Measurements from ENCODE around the gene IRX6.

The IRX6 gene

DNA sequence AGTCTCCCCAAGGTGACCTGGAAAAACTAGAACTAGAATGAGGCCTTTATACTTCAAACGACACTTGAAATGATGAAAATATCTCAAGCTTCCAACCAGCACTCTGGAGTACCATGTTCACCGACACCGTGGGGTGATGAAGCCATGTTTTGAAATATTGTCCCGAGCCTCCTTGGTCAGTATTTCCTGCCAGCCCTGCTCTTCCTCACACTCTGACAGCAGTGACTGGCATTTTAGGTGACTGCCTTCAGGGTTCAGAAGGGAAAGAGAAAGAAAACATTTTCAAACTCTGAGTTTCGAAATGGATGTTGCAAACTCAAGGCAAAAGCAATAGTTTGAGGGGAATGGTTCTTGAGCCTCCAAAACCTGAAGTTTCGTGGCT lies 39.3 kb upstream of the IRX6 start:
- no peaks in the 10 kb centered on the region for H3K9me2 ChIP-seq (replicated peaks; ENCODE audit: low read depth, low read length)
- no peaks in the 10 kb centered on the region for H3K79me2 ChIP-seq (ENCODE audit: insufficient read depth, low read length)
- H3K4me2 ChIP-seq (ENCODE audit: low read depth, low read length, poor library complexity, severe bottlenecking) = no peak overlapping the region

DNA sequence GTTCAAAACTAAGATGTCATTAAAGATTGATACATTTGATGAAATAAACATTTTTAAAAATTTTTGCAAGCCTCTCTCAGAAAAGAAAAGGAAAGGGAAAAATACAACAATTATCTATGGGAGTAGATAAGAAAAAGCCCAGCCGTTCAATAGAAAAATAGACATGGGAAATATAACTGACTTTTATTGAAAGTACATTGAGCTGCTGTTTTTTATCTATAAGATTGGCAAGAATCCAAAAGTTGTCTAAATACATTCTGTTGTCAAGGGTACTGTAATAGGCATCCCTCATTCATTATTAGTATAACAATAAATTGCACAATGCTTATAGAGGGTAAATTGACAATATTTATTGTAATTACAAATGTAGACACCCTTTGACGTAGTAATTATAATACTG lies 38.4 kb upstream of the IRX6 start:
- Histone ChIP-seq H3K9me2 (replicated peaks; ENCODE audit: low read depth, low read length) (no peaks in the 10 kb centered on the region), H3F3A (ENCODE audit: low read depth) (no peaks in the 10 kb centered on the region), H4K20me1 (ENCODE audit: insufficient read depth, low read length, poor library complexity, severe bottlenecking) (no peaks in the 10 kb centered on the region), H3K79me2 (ENCODE audit: insufficient read depth, low read length) (no peaks in the 10 kb centered on the region), H3K9ac (ENCODE audit: low read depth, low read length, poor library complexity, severe bottlenecking) (no peak overlapping the region), H3K36me3 (ENCODE audit: insufficient read depth, low read length) (no peaks in the 10 kb centered on the region), H3K4me1 (ENCODE audit: insufficient read depth, low read length, poor library complexity, severe bottlenecking) (no peaks in the 10 kb centered on the region), H3K27me3 (ENCODE audit: insufficient read depth, low read length, poor library complexity, severe bottlenecking) (no peaks in the 10 kb centered on the region), H3K4me2 (ENCODE audit: low read depth, low read length, poor library complexity, severe bottlenecking) (no peak overlapping the region), H2AFZ (ENCODE audit: low read length) (no peak overlapping the region), H3K4me3 (ENCODE audit: low read length, poor library complexity, severe bottlenecking) (no peak overlapping the region), H3K9me3 (ENCODE audit: insufficient read depth, low read depth, low read length) (no peaks in the 10 kb centered on the region)
- no peak for TF ChIP-seq EZH2phosphoT487 (IDR thresholded peaks at IDR 0.05; ENCODE audit: borderline replicate concordance)
- TF ChIP-seq, protein P1, sequence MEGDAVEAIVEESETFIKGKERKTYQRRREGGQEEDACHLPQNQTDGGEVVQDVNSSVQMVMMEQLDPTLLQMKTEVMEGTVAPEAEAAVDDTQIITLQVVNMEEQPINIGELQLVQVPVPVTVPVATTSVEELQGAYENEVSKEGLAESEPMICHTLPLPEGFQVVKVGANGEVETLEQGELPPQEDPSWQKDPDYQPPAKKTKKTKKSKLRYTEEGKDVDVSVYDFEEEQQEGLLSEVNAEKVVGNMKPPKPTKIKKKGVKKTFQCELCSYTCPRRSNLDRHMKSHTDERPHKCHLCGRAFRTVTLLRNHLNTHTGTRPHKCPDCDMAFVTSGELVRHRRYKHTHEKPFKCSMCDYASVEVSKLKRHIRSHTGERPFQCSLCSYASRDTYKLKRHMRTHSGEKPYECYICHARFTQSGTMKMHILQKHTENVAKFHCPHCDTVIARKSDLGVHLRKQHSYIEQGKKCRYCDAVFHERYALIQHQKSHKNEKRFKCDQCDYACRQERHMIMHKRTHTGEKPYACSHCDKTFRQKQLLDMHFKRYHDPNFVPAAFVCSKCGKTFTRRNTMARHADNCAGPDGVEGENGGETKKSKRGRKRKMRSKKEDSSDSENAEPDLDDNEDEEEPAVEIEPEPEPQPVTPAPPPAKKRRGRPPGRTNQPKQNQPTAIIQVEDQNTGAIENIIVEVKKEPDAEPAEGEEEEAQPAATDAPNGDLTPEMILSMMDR (conservative IDR thresholded peaks at IDR 0.05; ENCODE audit: low read length) = no peak

More for the DNA sequence above, 39.3 kb upstream of the IRX6 start:
- no peak overlapping the region for H3K4me3 ChIP-seq (ENCODE audit: low read length, poor library complexity, severe bottlenecking)
- no peaks in the 10 kb centered on the region for H3K27me3 ChIP-seq (ENCODE audit: insufficient read depth, low read length, poor library complexity, severe bottlenecking)
- TF ChIP-seq, protein P1 (conservative IDR thresholded peaks at IDR 0.05; ENCODE audit: low read length) = no peak
- TF ChIP-seq EZH2phosphoT487 (IDR thresholded peaks at IDR 0.05; ENCODE audit: borderline replicate concordance) = no peak
- H3K36me3 ChIP-seq (ENCODE audit: insufficient read depth, low read length) = no peaks in the 10 kb centered on the region
- H3F3A ChIP-seq (ENCODE audit: low read depth) = no peaks in the 10 kb centered on the region
- H3K4me1 ChIP-seq (ENCODE audit: insufficient read depth, low read length, poor library complexity, severe bottlenecking) = no peaks in the 10 kb centered on the region
- H2AFZ ChIP-seq (ENCODE audit: low read length) = no peak overlapping the region
- H4K20me1 ChIP-seq (ENCODE audit: insufficient read depth, low read length, poor library complexity, severe bottlenecking) = no peaks in the 10 kb centered on the region
- H3K9me3 ChIP-seq (ENCODE audit: insufficient read depth, low read depth, low read length) = no peaks in the 10 kb centered on the region
- H3K9ac ChIP-seq (ENCODE audit: low read depth, low read length, poor library complexity, severe bottlenecking) = no peak overlapping the region

DNA sequence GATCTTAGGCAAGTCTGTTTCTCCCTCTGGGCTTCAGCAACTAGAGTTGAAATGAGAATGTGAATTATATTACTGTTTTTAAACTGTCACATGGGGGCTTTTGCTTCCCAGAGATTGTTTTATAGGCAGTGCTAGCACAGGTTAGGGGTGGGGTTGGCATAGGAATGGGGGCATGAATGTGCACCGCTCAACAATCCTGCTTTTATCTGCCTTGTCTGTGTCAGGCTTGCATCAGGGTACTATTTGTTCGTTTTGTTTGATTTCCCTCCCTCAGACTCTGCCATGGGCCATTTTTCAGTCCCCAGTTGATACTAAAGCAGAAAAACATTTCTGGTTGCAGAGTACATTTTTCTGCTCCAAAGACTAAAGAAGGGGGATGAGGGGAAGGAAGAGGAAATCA lies 34.6 kb upstream of the IRX6 start:
- Histone ChIP-seq H3K4me2 (ENCODE audit: low read depth, low read length, poor library complexity, severe bottlenecking) (no peak overlapping the region), H3K9ac (ENCODE audit: low read depth, low read length, poor library complexity, severe bottlenecking) (no peak overlapping the region), H3K27me3 (ENCODE audit: insufficient read depth, low read length, poor library complexity, severe bottlenecking) (no peaks in the 10 kb centered on the region), H3K4me1 (ENCODE audit: insufficient read depth, low read length, poor library complexity, severe bottlenecking) (peaks cover under 1% of the 10 kb centered on the region), H3F3A (ENCODE audit: low read depth) (no peaks in the 10 kb centered on the region), H3K9me2 (replicated peaks; ENCODE audit: low read depth, low read length) (no peaks in the 10 kb centered on the region), H3K79me2 (ENCODE audit: insufficient read depth, low read length) (no peaks in the 10 kb centered on the region), H4K20me1 (ENCODE audit: insufficient read depth, low read length, poor library complexity, severe bottlenecking) (no peaks in the 10 kb centered on the region), H3K4me3 (ENCODE audit: low read length, poor library complexity, severe bottlenecking) (no peak overlapping the region), H3K9me3 (ENCODE audit: insufficient read depth, low read depth, low read length) (no peaks in the 10 kb centered on the region), H3K36me3 (ENCODE audit: insufficient read depth, low read length) (no peaks in the 10 kb centered on the region), H2AFZ (ENCODE audit: low read length) (no peak overlapping the region)
- no peak for TF ChIP-seq EZH2phosphoT487 (IDR thresholded peaks at IDR 0.05; ENCODE audit: borderline replicate concordance)
- TF ChIP-seq, protein P1 (conservative IDR thresholded peaks at IDR 0.05; ENCODE audit: low read length) = no peak
